ENCODE results near the gene CREB3L2.
"Not testable (repeated sequence)": the region's sequence is repeated elsewhere in the genome, so short reads cannot be mapped to it uniquely, and the experiment has no call there.

The CREB3L2 gene

DNA sequence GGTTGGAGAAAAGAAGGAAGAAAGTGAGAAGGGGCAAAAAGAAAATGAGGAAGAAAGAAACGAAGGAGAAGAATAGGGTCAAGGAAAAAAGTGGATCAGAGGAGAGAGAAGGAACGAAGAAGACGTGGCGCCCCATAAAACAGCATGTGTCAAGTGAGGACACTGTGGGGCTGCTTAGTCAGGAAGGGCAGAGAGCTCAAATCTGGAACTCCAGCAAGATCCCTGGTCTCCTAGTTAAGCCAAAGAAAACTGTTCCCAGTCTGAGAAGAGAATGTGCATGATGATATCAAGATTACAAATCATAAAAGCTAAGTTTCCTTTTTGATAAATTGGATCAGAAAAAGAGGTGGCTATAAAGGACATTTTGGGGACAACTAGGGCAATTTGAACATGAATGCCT is 33.0 kb downstream of the CREB3L2 start:
- DNase-seq (ENCODE audit: low read depth), result no peak
- no peak overlapping the region for H3K4me3 ChIP-seq (ENCODE audit: low read depth, low read length)
- TF ChIP-seq, protein P1, sequence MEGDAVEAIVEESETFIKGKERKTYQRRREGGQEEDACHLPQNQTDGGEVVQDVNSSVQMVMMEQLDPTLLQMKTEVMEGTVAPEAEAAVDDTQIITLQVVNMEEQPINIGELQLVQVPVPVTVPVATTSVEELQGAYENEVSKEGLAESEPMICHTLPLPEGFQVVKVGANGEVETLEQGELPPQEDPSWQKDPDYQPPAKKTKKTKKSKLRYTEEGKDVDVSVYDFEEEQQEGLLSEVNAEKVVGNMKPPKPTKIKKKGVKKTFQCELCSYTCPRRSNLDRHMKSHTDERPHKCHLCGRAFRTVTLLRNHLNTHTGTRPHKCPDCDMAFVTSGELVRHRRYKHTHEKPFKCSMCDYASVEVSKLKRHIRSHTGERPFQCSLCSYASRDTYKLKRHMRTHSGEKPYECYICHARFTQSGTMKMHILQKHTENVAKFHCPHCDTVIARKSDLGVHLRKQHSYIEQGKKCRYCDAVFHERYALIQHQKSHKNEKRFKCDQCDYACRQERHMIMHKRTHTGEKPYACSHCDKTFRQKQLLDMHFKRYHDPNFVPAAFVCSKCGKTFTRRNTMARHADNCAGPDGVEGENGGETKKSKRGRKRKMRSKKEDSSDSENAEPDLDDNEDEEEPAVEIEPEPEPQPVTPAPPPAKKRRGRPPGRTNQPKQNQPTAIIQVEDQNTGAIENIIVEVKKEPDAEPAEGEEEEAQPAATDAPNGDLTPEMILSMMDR (IDR thresholded peaks at IDR 0.05; ENCODE audit: low read depth, low read length, missing control alignments), result no peak
- in situ Hi-C loops (cut with HindIII; ENCODE audit: low sequenced_read_pairs), result no loop called here

DNA sequence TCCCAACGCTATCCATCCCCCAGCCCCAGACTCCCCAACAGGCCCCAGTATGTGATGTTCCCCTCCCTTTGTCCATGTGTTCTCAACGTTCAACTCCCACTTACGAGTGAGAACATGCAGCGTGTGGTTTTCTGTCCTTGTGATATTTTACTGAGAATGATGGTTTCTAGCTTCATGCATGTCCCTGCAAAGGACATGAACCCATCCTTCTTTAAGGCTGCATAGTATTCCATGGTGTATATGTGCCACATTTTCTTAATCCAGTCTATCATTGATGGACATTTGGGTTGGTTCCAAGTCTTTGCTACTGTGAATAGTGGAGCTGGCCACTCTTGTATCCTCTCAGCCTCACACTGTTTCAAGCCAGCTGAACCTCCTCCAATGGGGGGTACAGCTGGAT is 33.5 kb downstream of the CREB3L2 start:
- H3K4me3 ChIP-seq (ENCODE audit: low read depth, low read length); DNase-seq (ENCODE audit: low read depth); in situ Hi-C loops (cut with HindIII; ENCODE audit: low sequenced_read_pairs): not testable (repeated sequence)

DNA sequence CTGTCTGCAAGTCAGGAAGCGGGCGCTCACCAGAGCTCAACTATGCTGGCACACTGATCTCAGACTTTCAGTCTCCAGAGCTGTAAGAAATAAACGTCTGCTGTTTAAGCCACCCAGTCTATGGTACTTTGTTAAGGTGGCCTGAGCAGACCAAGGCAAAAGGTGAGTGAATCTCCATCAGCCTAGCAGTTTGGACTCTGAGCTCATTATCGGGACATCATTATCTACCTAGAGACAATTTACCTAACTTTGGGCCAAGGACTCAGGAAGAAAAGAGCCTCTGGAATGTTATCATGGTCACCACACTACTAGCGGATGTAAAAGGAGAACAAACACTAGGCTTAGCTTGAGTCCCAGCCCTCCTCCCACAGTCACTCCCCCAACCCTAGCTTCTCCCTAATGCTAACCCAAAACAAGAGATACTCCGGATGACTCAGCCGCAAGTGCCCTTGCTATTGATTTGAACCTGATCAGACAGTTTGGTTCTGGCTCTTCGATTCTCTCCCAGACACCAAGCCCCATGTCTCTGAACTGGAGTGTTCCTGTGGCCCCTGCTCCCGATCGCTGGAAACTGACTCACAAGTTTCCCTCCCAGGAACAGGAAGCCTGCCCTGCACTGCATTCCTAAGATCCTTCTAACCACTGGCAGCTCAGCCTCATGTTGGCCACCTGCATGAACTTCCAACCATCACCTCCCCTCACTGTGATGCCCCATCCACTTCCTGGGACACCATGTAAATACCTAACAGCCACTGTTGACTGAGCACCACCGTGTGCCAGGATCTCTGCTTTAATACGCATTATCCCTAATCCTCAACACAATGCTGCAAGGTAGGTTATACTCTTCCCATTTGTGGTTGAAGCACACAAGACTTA is 34.5 kb downstream of the CREB3L2 start:
- H3K4me3 ChIP-seq (ENCODE audit: low read depth, low read length), result no peak overlapping the region
- no peak for DNase-seq (ENCODE audit: low read depth)
- TF ChIP-seq, protein P1 (IDR thresholded peaks at IDR 0.05; ENCODE audit: low read depth, low read length, missing control alignments), result no peak
- in situ Hi-C loops (cut with HindIII; ENCODE audit: low sequenced_read_pairs), result no loop called here

DNA sequence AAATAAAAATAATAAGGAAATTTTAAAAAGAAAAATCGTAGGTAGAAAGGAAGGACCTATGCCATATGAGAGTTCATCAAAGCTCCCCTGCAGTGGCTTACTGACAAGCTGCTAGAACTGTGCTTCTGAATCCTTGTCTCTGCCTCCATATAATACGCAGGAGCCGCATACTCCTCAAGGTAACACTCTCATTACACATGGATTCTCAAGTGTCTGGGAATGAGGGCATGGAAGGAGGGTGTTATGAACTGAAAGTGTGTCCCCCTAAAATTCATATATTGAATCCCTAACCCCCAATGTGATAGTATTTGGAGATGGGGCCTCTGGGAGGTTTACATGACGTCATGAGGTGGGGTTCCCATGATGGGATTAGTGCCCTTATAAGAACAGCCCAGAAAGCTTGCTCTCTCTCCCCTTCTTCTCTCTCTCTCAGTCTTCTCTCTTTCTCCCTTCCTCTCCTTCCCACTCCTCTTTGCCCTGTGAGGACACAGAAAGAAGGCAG is 35.2 kb downstream of the CREB3L2 start:
- no peak for DNase-seq (ENCODE audit: low read depth)
- in situ Hi-C loops (cut with HindIII; ENCODE audit: low sequenced_read_pairs), result no loop called here
- TF ChIP-seq, protein P1 (IDR thresholded peaks at IDR 0.05; ENCODE audit: low read depth, low read length, missing control alignments), result no peak

DNA sequence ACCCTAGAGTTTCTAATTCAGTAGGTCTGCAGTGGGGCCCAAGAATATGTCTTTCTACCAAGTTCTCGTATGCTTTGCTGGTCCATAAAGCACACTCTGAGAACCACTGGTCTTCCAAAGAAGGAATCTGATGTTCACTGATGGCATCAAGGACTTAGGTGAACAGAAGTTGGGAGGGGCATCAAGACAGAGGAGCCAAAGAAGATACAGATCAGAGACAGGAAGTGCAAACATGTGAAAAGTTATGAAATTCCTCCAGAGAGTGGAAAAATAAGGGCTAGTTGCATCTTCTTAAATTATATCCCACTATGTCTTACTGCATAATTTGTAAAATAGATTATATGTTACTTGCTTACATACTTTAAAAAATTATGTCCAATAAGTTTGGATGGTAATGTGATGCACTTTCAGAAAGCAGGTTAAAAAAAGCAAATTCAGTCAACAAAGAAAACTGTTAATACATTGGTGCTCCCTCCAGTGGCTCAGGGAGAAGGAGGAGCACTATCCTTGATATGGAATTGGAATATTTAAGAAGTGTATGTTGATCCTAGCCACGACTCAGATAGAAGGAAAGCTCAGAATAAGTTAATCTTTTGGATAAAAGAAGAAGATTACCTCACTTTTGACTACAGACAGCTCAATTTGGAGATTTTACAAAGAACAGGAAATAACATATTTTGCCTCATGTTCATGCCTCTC is 35.8 kb downstream of the CREB3L2 start:
- DNase-seq (ENCODE audit: low read depth), result no peak

More for the DNA sequence above, 35.2 kb downstream of the CREB3L2 start:
- H3K4me3 ChIP-seq (ENCODE audit: low read depth, low read length), result no peak overlapping the region

DNA sequence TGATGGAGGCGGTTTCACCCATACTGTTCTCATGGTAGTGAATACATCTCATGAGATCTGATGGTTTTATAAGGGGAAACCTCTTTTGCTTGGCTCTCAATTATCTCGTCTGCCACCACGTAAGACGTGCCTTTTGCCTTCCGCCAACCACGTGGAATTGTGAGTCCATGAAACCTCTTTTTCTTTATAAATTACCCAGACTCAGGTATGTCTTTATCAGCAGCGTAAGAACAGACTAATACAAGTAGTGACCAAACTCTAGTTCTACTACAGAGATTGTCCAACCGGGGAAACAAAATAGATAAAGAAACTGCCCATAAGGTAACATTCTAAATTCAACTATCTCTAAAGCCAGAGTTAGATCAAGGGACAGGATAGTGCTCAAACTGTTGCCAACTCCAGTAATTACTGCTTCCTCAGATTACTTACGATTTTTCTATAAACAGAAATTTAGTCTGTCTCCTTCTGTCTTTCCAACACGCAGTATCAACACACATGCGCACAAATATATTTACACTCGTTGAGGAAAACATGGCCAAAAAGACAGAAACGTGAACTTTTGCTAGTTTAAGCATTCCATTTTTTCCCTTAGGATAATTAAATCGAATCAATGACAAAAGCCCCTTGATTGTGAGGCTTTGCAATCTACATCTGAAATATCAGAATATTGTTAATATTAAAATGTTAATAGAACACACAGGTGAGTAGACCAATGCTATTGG is 36.9 kb downstream of the CREB3L2 start:
- in situ Hi-C loops (cut with HindIII; ENCODE audit: low sequenced_read_pairs), result no loop called here
- H3K4me3 ChIP-seq (ENCODE audit: low read depth, low read length), result no peak overlapping the region
- DNase-seq (ENCODE audit: low read depth), result no peak
- TF ChIP-seq, protein P1 (IDR thresholded peaks at IDR 0.05; ENCODE audit: low read depth, low read length, missing control alignments), result no peak

More for the DNA sequence above, 35.8 kb downstream of the CREB3L2 start:
- TF ChIP-seq, protein P1 (IDR thresholded peaks at IDR 0.05; ENCODE audit: low read depth, low read length, missing control alignments), result peak; percentile 33
- in situ Hi-C loops (cut with HindIII; ENCODE audit: low sequenced_read_pairs), result no loop called here
- no peak overlapping the region for H3K4me3 ChIP-seq (ENCODE audit: low read depth, low read length)
